Lower lobe of right lung (tissue), 2 donors: ENCODE data around the gene UQCC3. TPM values are rescaled to one million over a fixed set of nuclear protein-coding genes. Genes with fewer than 3 reads are reported as not detected.
A peak's percentile ranks its signal among the peaks of the same experiment; 100 is the strongest.

Experiments
- ATAC-seq, 2 donors: fragments of 200-7000 bp; cut with Tn5 transposase; one replicate each; pipeline ENCODE4 v1.9.1; 2020 to 2022; ENCODE audit warnings: mild to moderate bottlenecking in 2 of 2, moderate library complexity in 2 of 2
- DNase-seq: peaks from one replicate; pipeline ENCODE4 v3.0.0-alpha.2; 2020
- H3K27ac ChIP-seq: fragments of 200-600 bp; one replicate; pipeline ENCODE4 v1.8.0; 2022
- H3K27me3 ChIP-seq: fragments of 200-600 bp; one replicate; pipeline ENCODE4 v1.8.0; 2022; ENCODE audit warnings: low read depth
- H3K36me3 ChIP-seq: fragments of 200-600 bp; one replicate; pipeline ENCODE4 v1.8.0; 2022; ENCODE audit warnings: mild to moderate bottlenecking
- H3K4me1 ChIP-seq: fragments of 200-600 bp; one replicate; pipeline ENCODE4 v1.8.0; 2022
- H3K4me3 ChIP-seq: fragments of 200-600 bp; one replicate; pipeline ENCODE4 v1.8.0; 2022; ENCODE audit warnings: mild to moderate bottlenecking
- H3K9me3 ChIP-seq: fragments of 200-600 bp; one replicate; pipeline ENCODE4 v1.8.0; 2022
- CTCF ChIP-seq: fragments of 200-600 bp; IDR thresholded peaks from one replicate; pipeline ENCODE4 v1.8.0; 2022; ENCODE audit warnings: antibody characterized with exemption, mild to moderate bottlenecking
- intact Hi-C: fragments of 100-400 bp; cut with DNase I; formaldehyde crosslinking; loops from one replicate; pipeline ENCODE4 v1.11.0; 2022
- total RNA-seq: library from RNA; stranded (reverse); fragmentation: NEBNext Ultra II Directional; extraction: Animal tissue kit (Norgen Biotek cat#: 25700); gene quantifications from one replicate; pipeline ENCODE4 v1.2.1, GENCODE V29; 2021
- donor health status: DM: no; HTN: yes; CAD: no; lungs with severe emphysema.

The UQCC3 gene
- total RNA-seq, 1 donor from 2014 or later: 6.1 TPM

DNA sequence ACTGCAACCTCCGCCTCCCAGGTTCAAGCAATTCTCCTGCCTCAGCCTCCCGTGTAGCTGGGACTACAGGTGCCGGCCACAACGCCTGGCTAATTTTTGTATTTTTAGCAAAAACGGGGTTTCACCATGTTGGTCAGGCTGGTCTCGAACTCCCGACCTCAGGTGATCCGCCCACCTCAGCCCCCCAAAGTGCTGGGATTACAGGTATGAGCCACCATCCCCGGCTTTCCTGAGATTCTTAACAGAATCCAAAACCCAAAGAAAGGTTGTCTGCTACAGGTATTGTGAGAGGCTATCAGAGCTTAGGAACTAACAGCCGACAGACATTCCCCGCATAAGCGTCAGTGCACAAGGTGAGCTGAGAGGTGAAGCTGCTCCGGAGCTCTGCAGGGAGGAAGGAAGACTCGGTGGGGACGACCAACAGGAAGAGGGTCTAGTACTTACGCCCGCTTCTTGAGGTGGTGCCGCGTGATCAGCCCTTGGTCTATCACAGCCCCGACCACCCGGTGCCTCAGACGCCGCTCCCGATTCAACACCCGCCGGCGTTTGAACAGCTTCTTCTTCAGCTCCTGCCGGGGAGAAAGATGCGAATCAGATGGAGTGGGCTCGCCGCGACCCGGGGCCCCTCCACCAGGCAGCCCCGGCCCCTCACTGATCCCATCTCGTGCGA is 6.9 kb upstream of the UQCC3 start:
- TF ChIP-seq CTCF: no peak
- H3K9me3 ChIP-seq: no peaks in the 10 kb centered on the region
- peak; percentile 67 to 72 for ATAC-seq
- intact Hi-C loops: no loop called here
- H3K4me1 ChIP-seq: peaks cover 39% of the 10 kb centered on the region
- peak overlapping the region; percentile 91 for H3K27ac ChIP-seq
- H3K27me3 ChIP-seq: no peaks in the 10 kb centered on the region
- peaks cover 32% of the 10 kb centered on the region for H3K36me3 ChIP-seq
- DNase-seq: peak; percentile 67
- peak overlapping the region; percentile 92 for H3K4me3 ChIP-seq

DNA sequence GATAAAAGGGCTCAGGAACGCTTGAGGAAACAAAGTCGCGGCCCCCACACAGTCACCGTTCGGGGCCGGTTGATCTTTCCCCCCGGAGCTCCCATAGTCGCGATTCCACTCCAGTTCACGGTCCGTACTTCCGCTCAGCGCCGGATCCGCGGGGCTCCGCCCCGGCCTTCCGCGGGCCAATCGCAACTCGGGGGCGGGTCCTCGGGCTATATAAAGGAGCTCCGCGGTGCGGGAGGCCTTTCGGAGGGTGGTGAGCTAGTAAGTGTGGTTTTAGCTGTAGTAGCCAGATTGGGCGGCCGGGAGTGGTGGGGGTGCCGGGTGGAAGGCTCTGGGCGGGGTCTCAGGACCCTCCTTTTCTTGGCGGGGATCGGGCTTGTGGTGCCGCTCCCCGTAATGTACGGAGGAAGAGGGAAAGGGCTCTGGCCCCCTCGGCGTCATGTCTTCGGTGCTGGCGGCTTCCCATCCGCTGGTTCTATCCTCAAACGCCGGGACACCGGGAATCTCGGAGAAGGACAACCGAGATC is 6.3 kb upstream of the UQCC3 start, which contains the start of the genes C11orf98 and CSKMT:
TSS of gene C11orf98 (minus strand) at position 136 of the 524 bp plus-strand sequence. CDS start at position 95, 41 bp downstream.
TSS of gene CSKMT (plus strand) at position 238 of the 524 bp plus-strand sequence. CDS start 568 bp downstream, outside the sequence.
- H3K36me3 ChIP-seq: peaks cover 32% of the 10 kb centered on the region
- peaks cover 43% of the 10 kb centered on the region for H3K4me1 ChIP-seq
- H3K9me3 ChIP-seq: no peaks in the 10 kb centered on the region
- DNase-seq (peak; percentile 95), ATAC-seq (peak; percentile 99)
- intact Hi-C loops: no loop called here
- peak within 1 kb of the TSS; percentile 91 for H3K27ac ChIP-seq
- no peaks in the 10 kb centered on the region for H3K27me3 ChIP-seq
- peak within 1 kb of the TSS; percentile 92 for H3K4me3 ChIP-seq
- TF ChIP-seq CTCF: no peak

GRCh38 chr11:62665599-62666258 is 5.7 kb upstream of the UQCC3 start:
- no peaks in the 10 kb centered on the region for H3K9me3 ChIP-seq
- DNase-seq: peak; percentile 66
- peak overlapping the region; percentile 91 for H3K27ac ChIP-seq
- no peaks in the 10 kb centered on the region for H3K27me3 ChIP-seq
- H3K4me3 ChIP-seq: peak overlapping the region; percentile 92
- TF ChIP-seq CTCF: no peak
- peaks cover 32% of the 10 kb centered on the region for H3K36me3 ChIP-seq
- intact Hi-C loops: no loop called here
- peaks cover 49% of the 10 kb centered on the region for H3K4me1 ChIP-seq
- ATAC-seq: peak; percentile 62 to 63

- ATAC-seq: no peak
- H3K27me3 ChIP-seq: no peaks in the 10 kb centered on the region
- peaks cover 52% of the 10 kb centered on the region for H3K4me1 ChIP-seq
- TF ChIP-seq CTCF: no peak
- peak overlapping the region; percentile 91 for H3K27ac ChIP-seq
- DNase-seq: no peak
- H3K36me3 ChIP-seq: peaks cover 28% of the 10 kb centered on the region
- intact Hi-C loops: no loop called here
- no peaks in the 10 kb centered on the region for H3K9me3 ChIP-seq
- peak overlapping the region; percentile 92 for H3K4me3 ChIP-seq
Measured at GRCh38 chr11:62666259-62666926, 5.1 kb upstream of the UQCC3 start.

DNA sequence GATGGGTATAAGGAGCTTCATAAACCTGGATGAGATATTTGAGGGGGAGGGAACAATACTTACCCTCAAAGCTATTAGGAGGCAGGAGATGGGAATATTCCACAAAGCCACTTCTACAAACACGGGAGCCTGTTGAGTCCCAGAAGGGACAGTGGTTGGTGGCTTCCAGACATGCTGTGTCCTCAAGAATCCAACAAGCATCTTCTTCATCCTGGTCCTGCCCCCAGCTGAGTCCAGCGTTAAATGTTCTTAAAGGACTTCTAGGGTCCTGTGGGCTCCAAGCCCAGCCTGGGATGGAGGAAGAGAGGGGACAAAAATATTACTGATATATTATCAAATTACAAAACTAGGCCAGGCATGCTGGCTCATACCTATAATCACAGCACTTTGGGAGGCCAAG is 4.0 kb upstream of the UQCC3 start:
- H3K27me3 ChIP-seq: no peaks in the 10 kb centered on the region
- H3K27ac ChIP-seq: no peak overlapping the region
- peaks cover 24% of the 10 kb centered on the region for H3K36me3 ChIP-seq
- H3K9me3 ChIP-seq: no peaks in the 10 kb centered on the region
- DNase-seq: no peak
- intact Hi-C loops: no loop called here
- TF ChIP-seq CTCF: no peak
- no peak for ATAC-seq
- H3K4me1 ChIP-seq: peaks cover 56% of the 10 kb centered on the region
- no peak overlapping the region for H3K4me3 ChIP-seq
